Neural progenitor cell (in vitro differentiated cells): Measurements from ENCODE around the gene METTL16. TPM values are rescaled to one million over a fixed set of nuclear protein-coding genes. Genes with fewer than 3 reads are reported as not detected.
"Not testable (repeated sequence)": the region's sequence is repeated elsewhere in the genome, so short reads cannot be mapped to it uniquely, and the experiment has no call there.

Experiments used
- DNase-seq: peaks from one replicate; pipeline ENCODE4 v3.0.0-alpha.2; 2016; ENCODE audit warnings: low spot score
- H2AFZ ChIP-seq: fragments of 200-600 bp; sonication (generic); replicated peaks from 2 replicates; pipeline ENCODE4 v1.6.1; 2016; ENCODE audit warnings: antibody characterized with exemption
- H3F3A ChIP-seq: fragments of 200-600 bp; sonication (generic); 2 replicates; pipeline ENCODE4 v1.6.1; 2016; ENCODE audit warnings: antibody characterized with exemption, low read depth
- H3K27ac ChIP-seq: fragments of 200-600 bp; sonication (generic); 2 replicates; pipeline ENCODE4 v1.5.1; 2016; ENCODE audit warnings: mild to moderate bottlenecking
- H3K27me3 ChIP-seq: fragments of 200-600 bp; sonication (generic); 2 replicates; pipeline ENCODE4 v1.6.1; 2016; ENCODE audit warnings: mild to moderate bottlenecking, moderate library complexity
- H3K36me3 ChIP-seq: fragments of 200-600 bp; sonication (generic); 2 replicates; pipeline ENCODE4 v1.5.1; 2016
- H3K4me1 ChIP-seq: fragments of 200-600 bp; sonication (generic); 2 replicates; pipeline ENCODE4 v1.6.1; 2016; ENCODE audit warnings: mixed run types
- H3K4me2 ChIP-seq: fragments of 200-600 bp; sonication (generic); 2 replicates; pipeline ENCODE4 v1.6.1; 2016
- H3K4me3 ChIP-seq: fragments of 200-600 bp; sonication (generic); 2 replicates; pipeline ENCODE4 v1.5.1; 2016
- H3K79me2 ChIP-seq: fragments of 200-600 bp; sonication (generic); 2 replicates; pipeline ENCODE4 v1.6.1; 2016; ENCODE audit warnings: low read depth
- H3K9ac ChIP-seq: fragments of 200-600 bp; sonication (generic); 2 replicates; pipeline ENCODE4 v1.6.1; 2016
- H3K9me3 ChIP-seq: fragments of 200-600 bp; sonication (generic); 2 replicates; pipeline ENCODE4 v1.5.1; 2016; ENCODE audit warnings: low read depth
- H4K20me1 ChIP-seq: fragments of 200-600 bp; sonication (generic); 2 replicates; pipeline ENCODE4 v1.6.1; 2016; ENCODE audit warnings: low read depth
- H3K27ac Mint-ChIP-seq: 3 replicates; pipeline ENCODE4 v1.8.0; 2021; ENCODE audit warnings: mixed read lengths
- H3K27me3 Mint-ChIP-seq: 2 replicates; pipeline ENCODE4 v1.8.0; 2022; ENCODE audit warnings: low read depth, mild to moderate bottlenecking, inconsistent platforms, moderate library complexity, mixed read lengths; ENCODE audit not compliant: insufficient read depth
- H3K36me3 Mint-ChIP-seq: 3 replicates; pipeline ENCODE4 v1.8.0; 2021; ENCODE audit warnings: mixed read lengths
- H3K4me1 Mint-ChIP-seq: 3 replicates; pipeline ENCODE4 v1.8.0; 2021; ENCODE audit warnings: mixed read lengths
- H3K4me3 Mint-ChIP-seq: 3 replicates; pipeline ENCODE4 v1.8.0; 2021; ENCODE audit warnings: mild to moderate bottlenecking, moderate library complexity, mixed read lengths
- H3K9me3 Mint-ChIP-seq: 3 replicates; pipeline ENCODE4 v1.8.0; 2020; ENCODE audit warnings: mixed read lengths
- CTCF ChIP-seq: fragments of 200-600 bp; sonication (generic); IDR thresholded peaks from 2 replicates; pipeline ENCODE4 v1.5.1; 2017; ENCODE audit warnings: antibody characterized with exemption, mild to moderate bottlenecking
- EZH2 ChIP-seq: fragments of 200-600 bp; sonication (generic); IDR thresholded peaks from 2 replicates; pipeline ENCODE4 v1.6.1; 2017; ENCODE audit warnings: antibody characterized with exemption, mild to moderate bottlenecking, moderate library complexity
- EZH2phosphoT487 ChIP-seq: fragments of 200-600 bp; sonication (generic); IDR thresholded peaks from 2 replicates; pipeline ENCODE4 v1.6.1; 2017; ENCODE audit warnings: antibody characterized with exemption
- total RNA-seq: library from RNA; depleted of rRNA; stranded (reverse); fragments of >200 nt; gene quantifications from 2 replicates; pipeline ENCODE4 v1.2.3, GENCODE V29; 2015; ENCODE audit warnings: low replicate concordance

Gene METTL16
- total RNA-seq, 1 donor from 2014 or later, result 40.0 TPM

DNA sequence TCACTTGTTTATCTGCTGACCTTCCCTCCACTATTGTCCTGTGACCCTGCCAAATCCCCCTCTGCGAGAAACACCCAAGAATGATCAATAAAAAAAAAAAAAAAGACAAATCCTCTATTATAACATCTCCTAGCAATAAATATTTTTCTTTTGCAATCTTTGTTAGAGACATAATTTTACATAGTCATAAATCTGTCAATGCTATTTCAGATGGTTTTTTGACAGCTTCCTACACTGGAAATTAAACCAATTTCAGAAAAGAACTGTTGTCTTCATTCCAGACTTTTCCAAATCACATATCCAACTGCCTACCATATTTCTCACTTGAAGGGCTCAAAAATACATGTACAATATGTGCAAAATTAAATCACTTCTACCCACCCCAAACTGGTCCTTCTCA lies 3.7 kb downstream of the METTL16 start:
- Mint-ChIP-seq H3K27ac (no peak overlapping the region), H3K4me1 (peaks cover 4% of the 10 kb centered on the region), H3K4me3 (no peak overlapping the region), H3K27me3 (no peaks in the 10 kb centered on the region), H3K9me3 (peaks cover 24% of the 10 kb centered on the region), H3K36me3 (peaks cover 33% of the 10 kb centered on the region)
- peaks cover 9% of the 10 kb centered on the region for H3K9me3 ChIP-seq
- H3K4me2 ChIP-seq, result no peak overlapping the region
- H3K27ac ChIP-seq, result no peak overlapping the region
- no peak overlapping the region for H2AFZ ChIP-seq
- no peak for DNase-seq
- H3K79me2 ChIP-seq, result peaks cover 88% of the 10 kb centered on the region
- H3K4me1 ChIP-seq, result peaks cover 8% of the 10 kb centered on the region
- H3K27me3 ChIP-seq, result no peaks in the 10 kb centered on the region
- no peaks in the 10 kb centered on the region for H4K20me1 ChIP-seq
- H3K4me3 ChIP-seq, result no peak overlapping the region
- no peak overlapping the region for H3K9ac ChIP-seq
- H3F3A ChIP-seq, result peaks cover 21% of the 10 kb centered on the region
- H3K36me3 ChIP-seq, result no peaks in the 10 kb centered on the region
- no peak for TF ChIP-seq CTCF
- TF ChIP-seq EZH2phosphoT487, result no peak
- no peak for TF ChIP-seq EZH2

GRCh38 chr17:2507015-2507414 lies 4.7 kb downstream of the METTL16 start:
- not testable (repeated sequence) for H3K4me3 Mint-ChIP-seq, H3K27ac Mint-ChIP-seq, DNase-seq, H3K4me1 ChIP-seq, H3K9ac ChIP-seq, H3K27me3 ChIP-seq, H3K4me1 Mint-ChIP-seq, H3K4me3 ChIP-seq, H3K36me3 ChIP-seq, H3K4me2 ChIP-seq, H3K27ac ChIP-seq, H4K20me1 ChIP-seq, H3K27me3 Mint-ChIP-seq, H2AFZ ChIP-seq, H3K9me3 ChIP-seq
- Histone ChIP-seq H3K79me2 (peaks cover 90% of the 10 kb centered on the region), H3F3A (peaks cover 15% of the 10 kb centered on the region)
- Mint-ChIP-seq H3K36me3 (peaks cover 39% of the 10 kb centered on the region), H3K9me3 (peaks cover 26% of the 10 kb centered on the region)

DNA sequence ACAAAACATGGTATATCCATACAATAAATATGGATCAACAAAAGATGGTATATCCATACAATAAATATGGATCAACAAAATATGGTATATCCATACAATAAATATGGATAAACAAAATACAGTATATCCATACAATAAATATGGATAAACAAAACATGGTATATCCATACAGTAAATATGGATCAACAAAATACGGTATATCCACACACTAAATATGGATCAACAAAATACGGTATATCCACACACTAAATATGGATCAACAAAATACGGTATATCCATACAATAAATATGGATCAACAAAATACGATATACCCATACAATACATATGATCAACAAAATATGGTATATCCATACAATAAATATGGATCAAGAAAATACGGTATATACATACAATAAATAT lies 8.1 kb downstream of the METTL16 start:
- Mint-ChIP-seq H3K4me1 (no peaks in the 10 kb centered on the region), H3K27me3 (no peaks in the 10 kb centered on the region), H3K27ac (no peak overlapping the region), H3K36me3 (peaks cover 43% of the 10 kb centered on the region), H3K4me3 (no peak overlapping the region), H3K9me3 (peaks cover 26% of the 10 kb centered on the region)
- Histone ChIP-seq H3F3A (peaks cover 7% of the 10 kb centered on the region), H3K27me3 (no peaks in the 10 kb centered on the region), H2AFZ (no peak overlapping the region), H3K79me2 (peaks cover 85% of the 10 kb centered on the region), H3K36me3 (no peaks in the 10 kb centered on the region), H4K20me1 (no peaks in the 10 kb centered on the region), H3K27ac (no peak overlapping the region), H3K4me3 (no peak overlapping the region), H3K4me2 (no peak overlapping the region), H3K9ac (no peak overlapping the region), H3K9me3 (peaks cover 9% of the 10 kb centered on the region), H3K4me1 (no peaks in the 10 kb centered on the region)
- TF ChIP-seq EZH2, result no peak
- no peak for TF ChIP-seq EZH2phosphoT487
- DNase-seq, result no peak

- DNase-seq, result no peak
- Histone ChIP-seq H3F3A (peaks cover 7% of the 10 kb centered on the region), H3K79me2 (peaks cover 84% of the 10 kb centered on the region), H4K20me1 (no peaks in the 10 kb centered on the region), H3K9ac (no peak overlapping the region), H3K4me2 (no peak overlapping the region), H3K4me3 (no peak overlapping the region), H3K27ac (no peak overlapping the region), H2AFZ (no peak overlapping the region), H3K27me3 (no peaks in the 10 kb centered on the region), H3K36me3 (no peaks in the 10 kb centered on the region), H3K4me1 (no peaks in the 10 kb centered on the region), H3K9me3 (peaks cover 9% of the 10 kb centered on the region)
- Mint-ChIP-seq H3K36me3 (peaks cover 37% of the 10 kb centered on the region), H3K27ac (no peak overlapping the region), H3K4me3 (no peak overlapping the region), H3K27me3 (no peaks in the 10 kb centered on the region), H3K9me3 (peaks cover 21% of the 10 kb centered on the region), H3K4me1 (no peaks in the 10 kb centered on the region)
- TF ChIP-seq EZH2phosphoT487, result no peak
- TF ChIP-seq CTCF, result no peak
- TF ChIP-seq EZH2, result no peak
Measured at GRCh38 chr17:2502871-2503580, 8.7 kb downstream of the METTL16 start.
